ENCODE measurements around the gene DNAJB13.

Gene DNAJB13

GRCh38 chr11:74000307-74001133, 49.7 kb downstream of the DNAJB13 start:
- no peak for DNase-seq (ENCODE audit: low read depth)

GRCh38 chr11:74001822-74002286, 51.0 kb downstream of the DNAJB13 start:
- DNase-seq (ENCODE audit: low read depth) = no peak

GRCh38 chr11:74002832-74003231, 52.0 kb downstream of the DNAJB13 start:
- no peak for DNase-seq (ENCODE audit: low read depth)

GRCh38 chr11:74004046-74004695, 53.3 kb downstream of the DNAJB13 start:
- DNase-seq (ENCODE audit: low read depth) = no peak

- DNase-seq (ENCODE audit: low read depth) = peak; percentile 76
Observed at GRCh38 chr11:74004759-74005615, 54.2 kb downstream of the DNAJB13 start.

GRCh38 chr11:74005721-74006517, 55.1 kb downstream of the DNAJB13 start:
- no peak for DNase-seq (ENCODE audit: low read depth)

- no peak for DNase-seq (ENCODE audit: low read depth)
Observed at GRCh38 chr11:74006743-74007304, 56.0 kb downstream of the DNAJB13 start.

GRCh38 chr11:74007691-74008372, 57.0 kb downstream of the DNAJB13 start:
- no peak for DNase-seq (ENCODE audit: low read depth)

GRCh38 chr11:74008373-74009229, 57.8 kb downstream of the DNAJB13 start, which contains the start of gene UCP3:
TSS of gene UCP3 (minus strand) at chr11:74009085. CDS start at chr11:74007042, 2,043 bp downstream.
- no peak for DNase-seq (ENCODE audit: low read depth)

- DNase-seq (ENCODE audit: low read depth) = no peak
Observed at GRCh38 chr11:74009230-74009547, 58.4 kb downstream of the DNAJB13 start.

GRCh38 chr11:74009675-74010305, 59.0 kb downstream of the DNAJB13 start:
- DNase-seq (ENCODE audit: low read depth) = no peak

GRCh38 chr11:74010306-74011300, 59.8 kb downstream of the DNAJB13 start:
- DNase-seq (ENCODE audit: low read depth) = no peak

GRCh38 chr11:74011360-74012073, 60.7 kb downstream of the DNAJB13 start:
- DNase-seq (ENCODE audit: low read depth) = no peak

GRCh38 chr11:74012074-74012809, 61.4 kb downstream of the DNAJB13 start:
- no peak for DNase-seq (ENCODE audit: low read depth)

GRCh38 chr11:74013141-74013540, 62.3 kb downstream of the DNAJB13 start:
- DNase-seq (ENCODE audit: low read depth) = no peak

- DNase-seq (ENCODE audit: low read depth) = no peak
Observed at GRCh38 chr11:74014880-74015279, 64.1 kb downstream of the DNAJB13 start.
